ENCODE measurements around the gene RIMKLB.

Gene RIMKLB

GRCh38 chr12:8665759-8666158 lies 32.0 kb upstream of the RIMKLB start:
- H3K4me1 ChIP-seq (ENCODE audit: low read depth, poor library complexity, severe bottlenecking) = no peaks in the 10 kb centered on the region
- TF ChIP-seq CTCF (conservative IDR thresholded peaks at IDR 0.05; ENCODE audit: low read depth, low read length) = no peak
- H3K4me2 ChIP-seq = no peak overlapping the region
- no peak overlapping the region for H2AFZ ChIP-seq (ENCODE audit: low read depth)
- no peaks in the 10 kb centered on the region for H3K79me2 ChIP-seq (ENCODE audit: insufficient read depth, low read depth)
- no peak overlapping the region for H3K9ac ChIP-seq
- H4K20me1 ChIP-seq (ENCODE audit: insufficient read depth) = no peaks in the 10 kb centered on the region
- no peaks in the 10 kb centered on the region for H3K36me3 ChIP-seq (ENCODE audit: insufficient read depth)
- no peaks in the 10 kb centered on the region for H3K27me3 ChIP-seq (ENCODE audit: insufficient read depth, low read depth)
- H3K27ac ChIP-seq = no peak overlapping the region
- no peak overlapping the region for H3K4me3 ChIP-seq (IDR thresholded peaks at IDR 0.05; ENCODE audit: insufficient read depth, low read depth, low read length)

- Histone ChIP-seq H3K4me2 (no peak overlapping the region), H3K79me2 (ENCODE audit: insufficient read depth, low read depth) (no peaks in the 10 kb centered on the region), H3K9ac (no peak overlapping the region), H3K36me3 (ENCODE audit: insufficient read depth) (no peaks in the 10 kb centered on the region), H4K20me1 (ENCODE audit: insufficient read depth) (no peaks in the 10 kb centered on the region), H3K27ac (no peak overlapping the region), H2AFZ (ENCODE audit: low read depth) (no peak overlapping the region), H3K4me3 (IDR thresholded peaks at IDR 0.05; ENCODE audit: insufficient read depth, low read depth, low read length) (no peak overlapping the region), H3K27me3 (ENCODE audit: insufficient read depth, low read depth) (no peaks in the 10 kb centered on the region), H3K4me1 (ENCODE audit: low read depth, poor library complexity, severe bottlenecking) (no peaks in the 10 kb centered on the region)
- no peak for TF ChIP-seq CTCF (conservative IDR thresholded peaks at IDR 0.05; ENCODE audit: low read depth, low read length)
Measured at GRCh38 chr12:8667270-8667669, 30.5 kb upstream of the RIMKLB start.

GRCh38 chr12:8668441-8668840 lies 29.4 kb upstream of the RIMKLB start:
- H3K4me3 ChIP-seq (IDR thresholded peaks at IDR 0.05; ENCODE audit: insufficient read depth, low read depth, low read length) = no peak overlapping the region
- no peaks in the 10 kb centered on the region for H3K27me3 ChIP-seq (ENCODE audit: insufficient read depth, low read depth)
- no peak overlapping the region for H3K9ac ChIP-seq
- no peaks in the 10 kb centered on the region for H4K20me1 ChIP-seq (ENCODE audit: insufficient read depth)
- H2AFZ ChIP-seq (ENCODE audit: low read depth) = no peak overlapping the region
- no peaks in the 10 kb centered on the region for H3K4me1 ChIP-seq (ENCODE audit: low read depth, poor library complexity, severe bottlenecking)
- H3K27ac ChIP-seq = no peak overlapping the region
- no peak for TF ChIP-seq CTCF (conservative IDR thresholded peaks at IDR 0.05; ENCODE audit: low read depth, low read length)
- H3K36me3 ChIP-seq (ENCODE audit: insufficient read depth) = no peaks in the 10 kb centered on the region
- no peaks in the 10 kb centered on the region for H3K79me2 ChIP-seq (ENCODE audit: insufficient read depth, low read depth)
- H3K4me2 ChIP-seq = no peak overlapping the region

- Histone ChIP-seq H3K27me3 (ENCODE audit: insufficient read depth, low read depth) (no peaks in the 10 kb centered on the region), H3K9ac (no peak overlapping the region), H3K4me3 (IDR thresholded peaks at IDR 0.05; ENCODE audit: insufficient read depth, low read depth, low read length) (no peak overlapping the region), H4K20me1 (ENCODE audit: insufficient read depth) (no peaks in the 10 kb centered on the region), H3K79me2 (ENCODE audit: insufficient read depth, low read depth) (no peaks in the 10 kb centered on the region), H3K4me1 (ENCODE audit: low read depth, poor library complexity, severe bottlenecking) (no peaks in the 10 kb centered on the region), H3K27ac (no peak overlapping the region), H2AFZ (ENCODE audit: low read depth) (no peak overlapping the region), H3K36me3 (ENCODE audit: insufficient read depth) (no peaks in the 10 kb centered on the region), H3K4me2 (no peak overlapping the region)
- no peak for TF ChIP-seq CTCF (conservative IDR thresholded peaks at IDR 0.05; ENCODE audit: low read depth, low read length)
Measured at GRCh38 chr12:8672381-8672780, 25.4 kb upstream of the RIMKLB start.
